ENCODE measurements around the gene VAC14. TPM values are rescaled to one million over a fixed set of nuclear protein-coding genes. Genes with fewer than 3 reads are reported as not detected.
"Not testable (repeated sequence)": the region's sequence is repeated elsewhere in the genome, so short reads cannot be mapped to it uniquely, and the experiment has no call there.

Gene VAC14
- total RNA-seq, 1 donor from 2014 or later = 26.2 TPM

GRCh38 chr16:70647441-70648359 is 153.3 kb downstream of the VAC14 start:
- intact Hi-C loops (cut with DNase I) = loop anchor here (10.0 kb wide), 1 partner anchor 73 kb away; no protein-coding TSS in a partner anchor
- DNase-seq (ENCODE audit: low spot score) = peak; percentile 51
- peak; percentile 12 for ATAC-seq

- peak; percentile 64 for ATAC-seq
- peak; percentile 64 for DNase-seq (ENCODE audit: low spot score)
- intact Hi-C loops (cut with DNase I) = loop anchor here (10.0 kb wide), 1 partner anchor 72 kb away; no protein-coding TSS in a partner anchor
Observed at GRCh38 chr16:70646260-70647241, 154.4 kb downstream of the VAC14 start, which contains the start of gene IL34. Gene IL34, plus strand, starts transcription at chr16:70646559. Its CDS starts 389 bp downstream, at chr16:70646948.

GRCh38 chr16:70644763-70645597 is 156.0 kb downstream of the VAC14 start:
- intact Hi-C loops (cut with DNase I) = loop anchor here (10.0 kb wide), 1 partner anchor 70 kb away; no protein-coding TSS in a partner anchor
- DNase-seq (ENCODE audit: low spot score) (peak; percentile 36), ATAC-seq (no peak)

GRCh38 chr16:70643264-70643663 is 157.7 kb downstream of the VAC14 start:
- not testable (repeated sequence) for ATAC-seq
- intact Hi-C loops (cut with DNase I) = loop anchor here (10.0 kb wide), 1 partner anchor 68 kb away; no protein-coding TSS in a partner anchor
- peak; percentile 41 for DNase-seq (ENCODE audit: low spot score)

- no peak for DNase-seq (ENCODE audit: low spot score)
- no peak for ATAC-seq
- intact Hi-C loops (cut with DNase I) = loop anchor here (10.0 kb wide), 1 partner anchor 68 kb away; no protein-coding TSS in a partner anchor
Observed at GRCh38 chr16:70642633-70643032, 158.3 kb downstream of the VAC14 start.

DNA sequence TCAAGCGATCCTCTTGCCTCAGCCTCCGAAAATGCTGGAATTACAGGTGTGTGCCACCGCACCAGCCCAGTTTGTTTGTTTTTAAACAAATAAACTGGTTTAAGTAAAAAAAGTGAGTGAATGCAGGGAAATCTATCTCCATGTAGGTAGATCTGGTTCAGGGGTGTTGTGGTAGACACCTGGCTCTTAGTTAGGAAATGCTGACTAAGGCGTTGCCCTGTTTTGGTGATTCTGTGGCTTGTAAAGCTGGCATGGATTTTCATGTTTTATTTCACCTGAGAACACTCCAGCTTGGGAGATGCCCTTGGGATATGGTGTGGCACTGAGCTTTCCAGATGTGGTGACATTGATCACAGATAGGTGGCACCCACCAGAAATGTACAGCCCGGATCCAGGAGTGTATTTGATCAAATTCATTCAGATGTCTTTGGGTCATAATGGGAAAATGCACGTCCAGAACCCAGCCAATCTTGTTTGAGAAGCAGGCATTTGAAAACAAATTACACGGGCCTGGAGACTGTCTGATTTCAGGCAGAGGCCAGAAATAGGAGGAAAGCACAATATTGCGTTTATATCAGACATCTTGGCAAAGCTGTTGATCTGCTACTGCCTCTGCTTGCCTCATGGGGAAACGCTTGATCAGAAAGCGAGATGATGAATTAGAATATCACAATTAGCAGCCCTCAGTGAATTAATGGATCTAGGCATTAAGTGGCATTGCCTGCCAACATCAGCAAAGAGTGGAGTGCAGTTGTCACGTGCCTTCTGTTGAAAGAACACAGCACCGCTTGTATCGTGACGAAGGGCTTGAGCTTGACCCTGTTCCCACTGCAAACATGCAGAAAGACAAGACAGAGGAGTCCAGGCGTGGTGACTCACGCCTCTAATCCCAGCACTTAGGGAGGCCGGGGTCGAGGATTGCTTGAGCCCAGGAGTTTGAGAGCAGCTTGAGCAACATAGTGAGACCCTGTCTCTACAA is 161.9 kb downstream of the VAC14 start:
- intact Hi-C loops (cut with DNase I) = no loop called here
- ATAC-seq = peak; percentile 79
- no peak for DNase-seq (ENCODE audit: low spot score)

Other genes with a start within 250 kb of the VAC14 start
- gene IL34, start 154.6 kb downstream of the VAC14 start, total RNA-seq = 64.0 TPM
- gene MTSS2, start 115.1 kb downstream of the VAC14 start, total RNA-seq = 75.9 TPM

Data from sciatic nerve (tissue), 2 donors.